G401 (cell line): ENCODE measurements around the gene PRR16. TPM values are rescaled to one million over a fixed set of nuclear protein-coding genes. Genes with fewer than 3 reads are reported as not detected.

ENCODE experiments used
- DNase-seq: peaks from one replicate; pipeline ENCODE4 v3.0.0-alpha.2; 2015; ENCODE audit warnings: low spot score
- in situ Hi-C: cut with HindIII; loops from 2 replicates; pipeline ENCODE4 v1.10.0; 2016; ENCODE audit warnings: low sequenced_read_pairs, mixed read lengths
- total RNA-seq: library from RNA; depleted of rRNA; stranded (reverse); fragments of >200 nt; shearing (Covaris generic); gene quantifications from 2 replicates; pipeline ENCODE4 v1.2.3, GENCODE V29; 2014

Gene PRR16
- total RNA-seq, 1 experiment from 2014 or later = not detected

GRCh38 chr5:120510994-120511686 lies 47.0 kb downstream of the PRR16 start:
- DNase-seq = no peak
- in situ Hi-C loops = no loop called here

GRCh38 chr5:120512068-120512467 lies 48.0 kb downstream of the PRR16 start:
- in situ Hi-C loops = no loop called here

GRCh38 chr5:120512791-120513650 lies 48.9 kb downstream of the PRR16 start:
- no peak for DNase-seq
- in situ Hi-C loops = no loop called here

More at GRCh38 chr5:120512068-120512467, 48.0 kb downstream of the PRR16 start:
- DNase-seq = peak; percentile 40

GRCh38 chr5:120516805-120517204 lies 52.7 kb downstream of the PRR16 start:
- peak; percentile 96 for DNase-seq
- in situ Hi-C loops = no loop called here

- DNase-seq = no peak
- in situ Hi-C loops = no loop called here
These were observed 53.6 kb downstream of the PRR16 start for GRCh38 chr5:120517607-120518252.

GRCh38 chr5:120518581-120518980 lies 54.5 kb downstream of the PRR16 start:
- DNase-seq = no peak
- in situ Hi-C loops = no loop called here

GRCh38 chr5:120527251-120527650 lies 63.2 kb downstream of the PRR16 start:
- in situ Hi-C loops = no loop called here
- no peak for DNase-seq

GRCh38 chr5:120528609-120529008 lies 64.5 kb downstream of the PRR16 start:
- no peak for DNase-seq
- in situ Hi-C loops = no loop called here

GRCh38 chr5:120529386-120529785 lies 65.3 kb downstream of the PRR16 start:
- DNase-seq = no peak
- in situ Hi-C loops = no loop called here

GRCh38 chr5:120531215-120531614 lies 67.1 kb downstream of the PRR16 start:
- DNase-seq = no peak
- in situ Hi-C loops = no loop called here

GRCh38 chr5:120532835-120533234 lies 68.7 kb downstream of the PRR16 start:
- DNase-seq = no peak
- in situ Hi-C loops = no loop called here

GRCh38 chr5:120533581-120533980 lies 69.5 kb downstream of the PRR16 start:
- no peak for DNase-seq
- in situ Hi-C loops = no loop called here

- DNase-seq = no peak
- in situ Hi-C loops = no loop called here
These were observed 71.8 kb downstream of the PRR16 start for GRCh38 chr5:120535900-120536299.

GRCh38 chr5:120538149-120538548 lies 74.0 kb downstream of the PRR16 start:
- no peak for DNase-seq
- in situ Hi-C loops = no loop called here

GRCh38 chr5:120538644-120539043 lies 74.5 kb downstream of the PRR16 start:
- in situ Hi-C loops = no loop called here
- peak; percentile 22 for DNase-seq

- DNase-seq = no peak
- in situ Hi-C loops = no loop called here
These were observed 75.4 kb downstream of the PRR16 start for GRCh38 chr5:120539471-120539870.

GRCh38 chr5:120540097-120540496 lies 76.0 kb downstream of the PRR16 start:
- no peak for DNase-seq
- in situ Hi-C loops = no loop called here

GRCh38 chr5:120544043-120544442 lies 79.9 kb downstream of the PRR16 start:
- in situ Hi-C loops = no loop called here
- DNase-seq = no peak

- in situ Hi-C loops = no loop called here
- no peak for DNase-seq
These were observed 80.9 kb downstream of the PRR16 start for GRCh38 chr5:120545007-120545406.

- in situ Hi-C loops = no loop called here
- no peak for DNase-seq
These were observed 81.9 kb downstream of the PRR16 start for GRCh38 chr5:120545951-120546350.
